Astrocyte (in vitro differentiated cells and primary cell): ENCODE data around the gene MAPK9.

Source experiments
- CTCF ChIP-seq: IDR thresholded peaks from 2 replicates; pipeline ENCODE4 v1.5.1; 2011; ENCODE audit warnings: low read depth, mild to moderate bottlenecking, inconsistent platforms, low read length, moderate library complexity; ENCODE audit not compliant: insufficient read depth
- EZH2 ChIP-seq: IDR thresholded peaks from 2 replicates; pipeline ENCODE4 v1.6.1; 2012; ENCODE audit warnings: mild to moderate bottlenecking, low read length, inconsistent platforms; ENCODE audit not compliant: insufficient read depth

- TF ChIP-seq CTCF (no peak), EZH2 (no peak)
These were observed 79.3 kb downstream of the MAPK9 start for GRCh38 chr5:180212363-180213255.
